PC-9 (cell line): ENCODE measurements around the gene DDX56.

Experiments used
- CTCF ChIP-seq: fragments of 200-600 bp; sonication (generic); conservative IDR thresholded peaks from 2 replicates; pipeline ENCODE4 v1.6.1; 2017; ENCODE audit warnings: mixed run types, antibody characterized with exemption, mild to moderate bottlenecking, moderate library complexity
- EZH2 ChIP-seq: fragments of 200-600 bp; sonication (generic); IDR thresholded peaks from 2 replicates; pipeline ENCODE4 v1.8.0; 2017; ENCODE audit warnings: antibody characterized with exemption, low read depth

GRCh38 chr7:44567884-44568283 is 5.8 kb downstream of the DDX56 start:
- TF ChIP-seq CTCF (no peak), EZH2 (no peak)
